HL-60/S4 (cell line): ENCODE measurements around the gene ALKBH7.
"Not testable (repeated sequence)": the region's sequence is repeated elsewhere in the genome, so short reads cannot be mapped to it uniquely, and the experiment has no call there.

Source experiments
- in situ Hi-C: fragments of 300-500 bp; cut with MboI; formaldehyde crosslinking; loops from 2 replicates; pipeline ENCODE4 v1.14.3; 2022; ENCODE audit warnings: low sequenced_read_pairs

The ALKBH7 gene

DNA sequence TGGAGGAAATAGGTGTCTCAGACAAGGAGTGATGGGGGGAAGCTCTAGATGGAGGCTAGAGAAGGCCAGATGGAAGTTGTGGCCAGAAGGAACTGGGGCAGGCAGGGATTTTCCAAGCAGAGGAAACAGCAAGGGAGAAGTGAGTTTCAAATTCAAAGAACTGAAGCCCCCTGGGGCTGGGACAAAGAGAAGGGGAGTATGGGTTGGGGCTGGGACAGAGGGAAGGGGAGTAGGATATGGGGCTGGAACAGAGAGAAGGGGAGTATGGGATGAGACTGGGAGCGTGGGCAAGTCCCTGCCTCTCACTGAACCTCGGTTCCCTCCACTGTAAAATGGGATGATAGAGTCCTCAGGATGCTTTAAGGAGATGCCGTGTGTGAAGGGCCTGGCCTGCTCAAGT is 22.2 kb downstream of the ALKBH7 start:
- in situ Hi-C loops: no loop called here

DNA sequence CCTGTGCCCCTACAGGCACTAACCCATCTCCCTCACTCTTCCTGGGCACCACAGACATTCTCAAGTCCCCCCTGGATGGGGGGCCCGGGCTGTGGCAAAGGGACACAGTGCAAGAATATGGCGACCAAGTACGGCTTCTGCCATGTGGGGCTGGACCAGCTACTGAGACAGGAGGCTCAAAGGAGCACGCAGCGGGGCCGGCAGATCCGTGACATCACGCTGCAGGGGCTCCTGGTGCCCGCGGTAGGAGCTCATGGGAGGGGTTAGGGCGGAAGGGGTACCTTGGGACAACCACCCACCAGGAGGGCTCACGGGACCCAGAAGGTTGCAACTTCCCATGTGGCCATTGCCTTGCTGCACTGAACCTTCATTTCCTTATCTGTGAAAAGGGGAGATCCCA is 23.7 kb downstream of the ALKBH7 start:
- in situ Hi-C loops: no loop called here

GRCh38 chr19:6400062-6400944 is 27.7 kb downstream of the ALKBH7 start:
- in situ Hi-C loops: not testable (repeated sequence)

DNA sequence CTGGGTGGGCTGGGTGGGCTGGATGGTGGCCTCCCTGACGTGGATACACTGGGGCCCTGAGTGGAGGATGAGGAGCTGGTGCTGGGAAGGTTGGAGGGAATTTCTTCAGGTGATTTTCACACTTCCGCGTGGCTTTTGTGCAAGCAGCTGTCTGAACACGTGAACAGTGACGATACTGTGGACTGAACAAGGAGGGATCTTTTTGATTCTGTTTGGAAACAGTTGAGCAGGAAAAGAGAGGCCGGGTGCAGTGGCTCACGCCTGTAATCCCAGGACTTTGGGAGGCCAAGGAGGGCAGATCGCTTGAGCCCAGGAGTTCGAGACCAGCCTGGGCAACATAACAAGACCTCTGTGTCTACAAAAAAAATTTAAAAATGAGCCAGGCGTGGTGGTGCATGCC is 29.5 kb downstream of the ALKBH7 start:
- in situ Hi-C loops: no loop called here

GRCh38 chr19:6402837-6403608 is 30.4 kb downstream of the ALKBH7 start:
- in situ Hi-C loops: no loop called here

- in situ Hi-C loops: no loop called here
These were observed 33.8 kb downstream of the ALKBH7 start for GRCh38 chr19:6406401-6406800.

GRCh38 chr19:6409346-6409745 is 36.8 kb downstream of the ALKBH7 start:
- in situ Hi-C loops: no loop called here

GRCh38 chr19:6412061-6412446 is 39.5 kb downstream of the ALKBH7 start:
- in situ Hi-C loops: no loop called here

GRCh38 chr19:6412447-6413091 is 40.0 kb downstream of the ALKBH7 start:
- in situ Hi-C loops: no loop called here

GRCh38 chr19:6413291-6413690 is 40.7 kb downstream of the ALKBH7 start:
- in situ Hi-C loops: no loop called here

DNA sequence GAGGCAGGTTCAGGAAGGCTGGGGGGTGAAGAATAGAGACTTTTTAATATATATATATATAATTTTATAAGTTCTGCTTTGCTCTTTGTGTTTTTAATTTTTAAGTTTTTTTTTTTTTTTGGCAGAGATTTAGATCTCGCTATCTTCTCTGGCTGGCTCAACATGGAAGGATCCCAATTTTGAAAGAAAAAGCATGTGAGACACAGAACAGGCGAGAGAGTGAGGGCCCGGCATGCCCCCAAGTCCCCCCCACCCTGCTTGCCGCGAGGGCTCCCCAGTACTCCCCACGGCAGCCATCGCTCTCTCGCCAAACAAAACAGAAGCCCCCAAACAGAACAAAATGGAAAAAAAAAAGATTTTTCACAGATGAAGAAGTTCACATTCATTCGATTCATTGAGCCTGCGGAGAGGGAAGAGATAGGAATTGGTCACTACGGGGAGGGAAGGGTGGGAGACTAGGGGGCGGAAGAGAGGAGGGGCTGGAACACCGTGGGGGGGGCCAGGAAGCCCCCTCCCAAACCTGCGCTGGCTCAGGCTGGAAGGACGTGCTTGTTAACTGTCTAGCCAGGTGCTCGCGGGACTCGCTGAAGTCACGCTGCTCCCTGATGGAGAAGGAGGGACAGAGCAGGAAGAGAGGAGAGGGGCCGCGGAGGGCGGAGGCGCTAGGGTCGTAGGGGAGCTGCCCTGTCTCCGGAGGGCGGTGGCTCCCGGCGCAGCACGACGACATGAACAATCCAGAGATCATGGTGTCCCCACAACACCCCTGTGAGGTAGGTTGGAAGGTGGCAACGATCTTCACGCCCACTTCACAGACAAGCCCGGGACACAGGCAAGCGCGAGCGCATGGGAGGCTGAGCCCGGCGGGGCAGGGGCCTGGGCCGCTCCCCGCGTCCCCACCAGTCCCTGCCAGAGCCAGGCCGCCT is 41.4 kb downstream of the ALKBH7 start:
- in situ Hi-C loops: no loop called here

DNA sequence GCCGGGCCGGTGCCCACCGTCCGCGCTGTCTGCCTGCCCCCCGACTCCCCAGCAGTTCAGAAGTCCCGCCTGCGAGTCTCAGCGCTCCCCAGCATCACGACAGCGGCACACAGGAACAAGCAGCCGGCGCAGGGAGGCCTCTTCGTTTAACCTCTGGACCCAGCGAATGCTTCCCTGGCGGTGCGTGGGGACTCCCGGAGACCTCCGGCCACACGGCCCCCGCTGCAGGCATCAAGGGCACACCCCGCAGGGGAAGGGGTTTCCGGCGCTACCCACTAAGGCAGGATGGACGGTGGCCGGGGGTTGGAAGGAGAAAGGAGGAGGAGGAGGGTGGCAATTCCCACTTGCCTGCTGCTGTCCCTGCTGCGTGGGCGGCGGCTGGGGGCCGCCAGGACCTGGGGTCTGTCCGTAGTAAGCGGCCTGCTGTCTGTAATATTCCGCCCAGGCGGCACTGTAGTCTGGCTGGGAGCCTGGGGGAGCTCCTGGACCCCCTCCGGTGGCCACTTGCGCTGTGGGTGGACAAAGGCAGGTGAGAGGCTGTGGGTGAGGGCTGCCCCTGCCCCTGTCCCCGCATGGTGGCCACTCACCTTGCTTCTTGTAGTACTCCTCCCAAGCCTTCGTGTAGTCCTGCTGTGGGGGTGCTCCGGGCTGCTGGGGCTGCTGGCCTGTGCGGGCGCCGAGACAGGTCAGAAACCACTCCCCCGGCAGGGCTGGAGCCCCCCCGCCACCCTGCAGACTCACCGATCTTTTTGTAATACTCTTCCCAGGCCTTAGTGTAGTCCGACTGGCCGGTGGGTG is 42.4 kb downstream of the ALKBH7 start:
- in situ Hi-C loops: no loop called here

- in situ Hi-C loops: no loop called here
These were observed 43.1 kb downstream of the ALKBH7 start for GRCh38 chr19:6415591-6416190.

DNA sequence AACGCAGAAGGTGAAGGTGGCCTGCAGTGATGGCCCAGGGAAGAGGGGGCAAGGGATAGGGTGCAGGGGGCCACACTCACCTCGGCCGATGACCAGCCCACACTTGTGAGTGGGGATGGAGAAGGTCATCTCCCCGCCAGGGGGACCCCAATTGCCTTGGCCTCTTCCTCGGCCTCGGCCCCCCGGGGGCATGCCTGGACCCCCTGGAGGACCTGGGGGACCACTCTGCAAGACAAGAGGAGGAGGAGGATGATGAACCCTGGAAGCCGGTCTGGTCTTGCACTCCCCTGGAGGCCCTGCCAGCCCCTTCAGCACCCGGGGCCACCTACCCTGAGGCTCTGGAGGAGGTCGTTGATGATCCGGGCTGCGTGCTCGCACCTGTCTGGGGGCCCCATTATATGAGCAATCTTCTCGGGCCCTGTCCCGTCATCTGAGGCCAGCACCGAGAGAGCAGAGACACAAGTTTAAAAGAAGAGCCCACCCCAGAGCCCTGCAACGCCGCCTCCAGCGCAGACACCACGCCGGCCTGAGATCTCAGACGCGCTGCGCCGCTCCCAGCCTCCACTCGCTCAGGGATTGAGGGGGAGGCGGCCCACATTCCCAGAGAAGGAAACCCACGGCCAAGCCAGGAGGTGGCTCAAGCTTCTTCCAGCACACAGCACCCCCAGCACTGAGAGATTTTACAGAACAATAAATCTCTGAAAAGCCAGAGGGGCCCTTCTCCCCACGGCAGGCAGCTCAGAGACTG is 44.2 kb downstream of the ALKBH7 start:
- in situ Hi-C loops: no loop called here

GRCh38 chr19:6417713-6418561 is 45.3 kb downstream of the ALKBH7 start:
- in situ Hi-C loops: no loop called here

GRCh38 chr19:6418562-6418932 is 46.0 kb downstream of the ALKBH7 start:
- in situ Hi-C loops: no loop called here

DNA sequence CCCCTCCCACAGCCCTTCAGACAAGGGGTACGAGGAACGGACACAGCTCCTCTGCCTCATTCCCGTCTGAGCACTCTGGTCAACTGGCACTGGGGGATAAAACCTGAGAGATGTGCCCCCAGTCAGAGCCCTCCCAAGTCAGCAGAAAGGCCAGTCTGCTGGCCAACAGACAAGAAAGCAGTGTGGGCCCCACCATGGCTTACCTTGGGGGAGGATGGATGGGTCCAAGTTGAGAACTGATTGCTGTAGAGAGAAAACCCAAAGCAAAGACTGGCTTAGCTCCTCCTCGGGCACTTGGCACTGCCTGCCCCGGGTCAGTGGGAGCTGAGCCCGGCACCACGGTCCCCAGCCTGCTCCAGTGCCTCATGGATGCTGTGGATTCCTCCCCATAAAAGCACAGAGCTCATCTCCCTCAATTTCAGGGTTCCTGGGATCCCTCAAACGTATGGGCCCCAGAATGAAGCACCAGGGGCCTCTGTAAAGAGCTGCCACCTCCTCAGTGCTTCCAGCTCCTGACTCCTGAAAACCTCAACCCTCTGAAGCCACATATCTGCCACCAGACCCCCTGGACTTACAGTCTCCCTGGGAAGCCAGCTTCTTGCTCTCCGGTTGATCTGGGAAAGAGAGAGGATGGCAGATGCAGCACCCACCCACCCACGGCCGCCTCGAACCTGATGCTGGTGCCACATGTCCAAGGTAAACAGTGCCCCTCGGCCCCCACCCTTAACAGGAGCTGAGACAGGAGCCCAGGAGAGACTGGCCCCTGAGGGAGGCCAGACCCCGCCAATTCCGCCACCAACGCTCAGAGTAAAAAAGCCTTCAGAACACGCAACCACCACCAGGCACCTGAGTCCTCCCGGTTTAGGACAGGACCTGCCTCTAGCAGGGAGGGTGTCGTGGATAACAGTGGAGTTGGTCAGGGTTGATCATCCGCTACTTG is 48.8 kb downstream of the ALKBH7 start:
- in situ Hi-C loops: no loop called here
